Naive thymus-derived CD8-positive, alpha-beta T cell (primary cell): ENCODE data around the gene AMHR2. TPM values are rescaled to one million over a fixed set of nuclear protein-coding genes. Genes with fewer than 3 reads are reported as not detected.
"Not testable (repeated sequence)": the region's sequence is repeated elsewhere in the genome, so short reads cannot be mapped to it uniquely, and the experiment has no call there.

Experiments used
- ATAC-seq, 2 donors: fragments of 150-1000 bp; cut with Tn5 transposase in 1 of 2; sonication (Bioruptor Pico), chemical (Tn5 transposase) in 1 of 2; 1 replicate in 1 of 2; 2 replicates in 1 of 2; pipeline ENCODE4 v1.10.0; 2021; ENCODE audit warnings: mild to moderate bottlenecking in 2 of 2, moderate library complexity in 2 of 2
- POLR2A ChIA-PET: fragments of 350-600 bp; sonication (Branson Sonifier 250); formaldehyde crosslinking; loops from one replicate; lab custom pipeline; 2021; ENCODE audit warnings: antibody characterized with exemption; lab: Charles Lee
- DNase-seq, 10 donors: peaks; one replicate each; pipeline versions ENCODE4 v3.0.0 to v3.0.0-alpha.2; 2020 to 2022
- H3K27ac Mint-ChIP-seq, 10 donors: one replicate each; pipeline ENCODE4 v1.8.0; 2020 to 2022; ENCODE audit warnings: mild to moderate bottlenecking in 10 of 10, mixed read lengths in 10 of 10, moderate library complexity in 4 of 10, inconsistent platforms in 1 of 10
- H3K27me3 Mint-ChIP-seq, 5 donors: one replicate each; pipeline ENCODE4 v1.8.0; 2021 to 2022; ENCODE audit warnings: mixed read lengths in 5 of 5
- H3K36me3 Mint-ChIP-seq, 3 donors: one replicate each; pipeline ENCODE4 v1.8.0; 2020 to 2022; ENCODE audit warnings: mixed read lengths in 3 of 3, mild to moderate bottlenecking in 2 of 3, inconsistent platforms in 1 of 3
- H3K4me1 Mint-ChIP-seq, 4 donors: one replicate each; pipeline ENCODE4 v1.8.0; 2021 to 2022; ENCODE audit warnings: mixed read lengths in 4 of 4
- H3K4me3 Mint-ChIP-seq, 10 donors: one replicate each; pipeline ENCODE4 v1.8.0; 2020 to 2022; ENCODE audit warnings: mild to moderate bottlenecking in 10 of 10, mixed read lengths in 10 of 10, moderate library complexity in 6 of 10, inconsistent platforms in 1 of 10
- H3K9me3 Mint-ChIP-seq, 9 donors: one replicate each; pipeline ENCODE4 v1.8.0; 2020 to 2022; ENCODE audit warnings: mixed read lengths in 9 of 9, mild to moderate bottlenecking in 3 of 9, inconsistent platforms in 1 of 9, moderate library complexity in 1 of 9
- polyA plus RNA-seq, 3 donors: library from polyadenylated mRNA; unstranded; fragments of 300-500 nt; fragmentation: Illumina TruSeq; gene quantifications; one replicate each; pipeline ENCODE4 v1.2.3, GENCODE V29; 2021
- total RNA-seq, 8 experiments: library from RNA in 2 of 8; stranded (reverse) in 2 of 8; gene quantifications; one replicate each; pipeline ENCODE4 v1.2.3 and lab custom pipeline; 2021 to 2026

AMHR2 gene
- total and polyA plus RNA-seq, 5 experiments from 2014 or later, result not detected

DNA sequence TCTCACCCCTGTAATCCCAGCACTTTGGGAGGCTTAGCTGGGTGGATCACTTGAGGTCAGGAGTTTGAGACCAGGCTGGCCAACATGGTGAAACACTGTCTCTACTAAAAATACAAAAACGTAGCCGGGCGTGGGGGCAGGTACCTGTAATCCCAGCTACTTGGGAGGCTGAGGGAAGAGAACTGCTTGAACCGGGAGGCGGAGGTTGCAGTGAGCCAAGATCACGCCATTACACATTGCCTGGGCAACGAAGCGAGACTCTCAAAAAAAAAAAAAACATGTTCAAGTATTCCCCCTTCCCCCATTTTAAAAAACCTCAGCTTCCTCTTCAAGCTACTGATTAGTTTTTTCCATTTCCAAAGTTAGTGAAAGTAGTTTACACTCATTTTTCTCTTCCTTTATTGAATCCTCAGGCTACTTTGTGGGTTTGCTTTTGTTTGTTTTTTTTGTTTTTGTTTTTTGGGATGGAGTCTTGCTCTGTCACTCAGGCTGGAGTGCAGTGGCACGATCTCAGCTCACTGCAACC, 6.3 kb upstream of the AMHR2 start:
- not testable (repeated sequence) for H3K9me3 Mint-ChIP-seq, ATAC-seq, H3K27me3 Mint-ChIP-seq
- H3K36me3 Mint-ChIP-seq, result peaks cover 0 to 16% (median 0%) of the 10 kb centered on the region in 3 donors
- peak in 2 of 10 donors; percentile 8 to 13 for DNase-seq
- peak overlapping the region in 5 of 10 donors; percentile 31 to 85 (median 74) for H3K27ac Mint-ChIP-seq
- peak overlapping the region in 2 of 10 donors; percentile 44 to 61 for H3K4me3 Mint-ChIP-seq
- H3K4me1 Mint-ChIP-seq, result peaks cover 24 to 55% (median 32%) of the 10 kb centered on the region in 4 donors
- POLR2A ChIA-PET, result interaction anchor here (0.9 to 2.1 kb wide), 6 partner anchors 12 to 65 kb away, joined by 3 to 9 read pairs (median 3); no protein-coding TSS in a partner anchor

DNA sequence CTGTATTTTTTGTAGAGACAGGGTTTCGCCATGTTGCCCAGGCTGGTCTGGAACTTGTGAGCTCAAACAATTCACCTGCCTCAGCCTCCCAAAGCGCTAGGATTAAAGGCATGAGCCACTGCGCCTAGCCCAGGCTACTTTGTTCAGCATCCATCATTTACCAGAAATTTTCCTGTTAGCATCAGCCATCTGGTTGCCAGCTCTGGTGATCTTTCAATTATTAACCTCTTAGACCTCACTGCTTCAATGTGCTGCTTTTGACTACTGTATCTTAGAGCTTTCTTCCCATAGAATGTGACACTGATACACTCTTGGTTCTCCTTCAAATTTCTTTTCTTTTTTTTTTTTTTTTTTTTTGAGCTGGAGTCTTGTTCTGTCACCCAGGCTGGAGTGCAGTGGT, 5.4 kb upstream of the AMHR2 start:
- Mint-ChIP-seq H3K9me3 (no peaks in the 10 kb centered on the region), H3K4me1 (peaks cover 19 to 47% (median 25%) of the 10 kb centered on the region in 4 donors), H3K27ac (peak overlapping the region in 6 of 10 donors; percentile 31 to 82 (median 63)), H3K36me3 (peaks cover 0 to 9% (median 0%) of the 10 kb centered on the region in 3 donors), H3K27me3 (no peaks in the 10 kb centered on the region), H3K4me3 (no peak overlapping the region)
- POLR2A ChIA-PET, result interaction anchor here (0.9 to 2.1 kb wide), 4 partner anchors 17 to 66 kb away, joined by 3 to 9 read pairs (median 4); no protein-coding TSS in a partner anchor
- ATAC-seq (no peak), DNase-seq (no peak)

DNA sequence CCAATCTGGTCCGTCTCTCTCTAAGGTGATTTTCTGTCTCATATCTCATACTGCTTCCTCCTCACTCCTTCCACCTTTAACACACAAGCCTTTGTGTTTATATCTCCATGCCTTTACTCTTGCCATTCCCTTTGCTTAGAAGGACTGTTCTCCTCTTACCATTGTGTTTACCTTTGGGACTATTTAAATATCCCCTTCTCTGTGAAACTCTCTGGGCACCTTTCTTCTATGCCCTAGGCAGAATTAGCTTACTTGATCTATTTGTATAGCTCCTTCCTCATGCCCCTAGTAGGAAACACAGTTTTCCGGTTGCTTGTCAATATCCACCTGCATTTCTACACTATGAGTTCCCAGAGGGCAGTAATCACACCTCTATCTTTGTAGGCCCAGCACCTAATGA, 3.9 kb upstream of the AMHR2 start:
- no peaks in the 10 kb centered on the region for H3K9me3 Mint-ChIP-seq
- no peaks in the 10 kb centered on the region for H3K27me3 Mint-ChIP-seq
- ATAC-seq (no peak), DNase-seq (no peak)
- H3K4me1 Mint-ChIP-seq, result peaks cover 19 to 41% (median 24%) of the 10 kb centered on the region in 4 donors
- POLR2A ChIA-PET, result interaction anchor here (0.7 kb wide), 1 partner anchor 60 kb away, joined by 3 read pairs; no protein-coding TSS in a partner anchor
- no peak overlapping the region for H3K4me3 Mint-ChIP-seq
- no peaks in the 10 kb centered on the region for H3K36me3 Mint-ChIP-seq
- peak overlapping the region in 3 of 10 donors; percentile 29 to 44 (median 31) for H3K27ac Mint-ChIP-seq

DNA sequence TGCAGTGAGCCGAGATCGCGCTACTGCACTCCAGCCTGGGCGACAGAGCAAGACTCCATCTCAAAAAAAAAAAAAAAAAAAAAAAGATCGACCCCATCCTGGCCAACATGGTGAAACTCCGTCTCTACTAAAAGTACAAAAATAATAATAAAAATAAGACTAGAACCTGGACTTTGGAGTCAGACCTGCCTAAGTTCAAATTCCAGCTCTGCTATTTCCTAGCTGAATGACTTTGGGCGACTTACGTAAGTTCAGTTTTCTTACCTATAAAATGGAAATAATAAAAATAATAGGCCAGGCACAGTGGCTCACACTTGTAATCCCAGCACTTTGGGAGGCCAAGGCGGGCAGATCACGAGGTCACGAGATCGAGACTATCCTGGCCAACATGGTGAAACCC, 1.4 kb upstream of the AMHR2 start:
- peaks cover 12 to 25% (median 18%) of the 10 kb centered on the region in 4 donors for H3K4me1 Mint-ChIP-seq
- not testable (repeated sequence) for H3K36me3 Mint-ChIP-seq, H3K9me3 Mint-ChIP-seq, H3K4me3 Mint-ChIP-seq, H3K27ac Mint-ChIP-seq, DNase-seq, H3K27me3 Mint-ChIP-seq, ATAC-seq
- POLR2A ChIA-PET, result interaction anchor here (0.7 to 3.0 kb wide), 4 partner anchors 9 to 77 kb away, joined by 3 to 23 read pairs (median 12); no protein-coding TSS in a partner anchor

DNA sequence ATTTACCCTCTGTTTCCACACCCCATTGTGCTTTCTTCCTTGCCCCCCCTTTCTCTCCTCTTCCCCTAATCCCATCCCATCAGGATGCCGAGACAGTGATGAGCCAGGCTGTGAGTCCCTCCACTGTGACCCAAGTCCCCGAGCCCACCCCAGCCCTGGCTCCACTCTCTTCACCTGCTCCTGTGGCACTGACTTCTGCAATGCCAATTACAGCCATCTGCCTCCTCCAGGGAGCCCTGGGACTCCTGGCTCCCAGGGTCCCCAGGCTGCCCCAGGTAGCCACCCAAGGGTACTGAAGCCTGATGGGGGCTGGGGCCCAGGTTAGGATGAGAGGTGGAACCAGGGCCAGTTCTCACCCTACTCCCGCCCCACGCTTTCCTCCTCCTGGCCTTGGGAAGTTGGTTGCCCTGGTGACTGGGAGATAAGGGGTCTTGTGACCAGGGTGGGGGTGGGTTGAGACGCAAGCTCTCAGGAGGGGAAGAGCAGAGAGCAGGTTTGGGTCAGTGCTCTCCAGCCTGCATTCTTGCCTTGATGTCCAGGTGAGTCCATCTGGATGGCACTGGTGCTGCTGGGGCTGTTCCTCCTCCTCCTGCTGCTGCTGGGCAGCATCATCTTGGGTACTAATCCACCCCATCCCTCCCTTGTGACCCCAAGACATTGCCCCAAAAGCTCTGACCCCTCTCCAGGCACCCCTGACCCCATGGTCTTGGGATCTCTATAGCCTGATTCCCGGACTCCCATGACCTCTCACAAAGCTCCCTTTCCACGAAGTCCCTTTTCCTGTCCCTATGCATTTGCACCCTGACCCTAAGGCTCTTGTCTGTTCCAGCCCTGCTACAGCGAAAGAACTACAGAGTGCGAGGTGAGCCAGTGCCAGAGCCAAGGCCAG, 1.2 kb downstream of the AMHR2 start:
- H3K4me3 Mint-ChIP-seq, result no peak overlapping the region
- ATAC-seq (no peak), DNase-seq (no peak)
- H3K27me3 Mint-ChIP-seq, result no peaks in the 10 kb centered on the region
- H3K27ac Mint-ChIP-seq, result peak overlapping the region in 1 of 10 donors; percentile 57
- no peaks in the 10 kb centered on the region for H3K9me3 Mint-ChIP-seq
- peaks cover 4 to 7% (median 5%) of the 10 kb centered on the region in 4 donors for H3K4me1 Mint-ChIP-seq
- no peaks in the 10 kb centered on the region for H3K36me3 Mint-ChIP-seq
- POLR2A ChIA-PET, result interaction anchor here (0.6 to 1.6 kb wide), 2 partner anchors 56 to 104 kb away, joined by 4 read pairs; partner anchors contain the start of gene AAAS

DNA sequence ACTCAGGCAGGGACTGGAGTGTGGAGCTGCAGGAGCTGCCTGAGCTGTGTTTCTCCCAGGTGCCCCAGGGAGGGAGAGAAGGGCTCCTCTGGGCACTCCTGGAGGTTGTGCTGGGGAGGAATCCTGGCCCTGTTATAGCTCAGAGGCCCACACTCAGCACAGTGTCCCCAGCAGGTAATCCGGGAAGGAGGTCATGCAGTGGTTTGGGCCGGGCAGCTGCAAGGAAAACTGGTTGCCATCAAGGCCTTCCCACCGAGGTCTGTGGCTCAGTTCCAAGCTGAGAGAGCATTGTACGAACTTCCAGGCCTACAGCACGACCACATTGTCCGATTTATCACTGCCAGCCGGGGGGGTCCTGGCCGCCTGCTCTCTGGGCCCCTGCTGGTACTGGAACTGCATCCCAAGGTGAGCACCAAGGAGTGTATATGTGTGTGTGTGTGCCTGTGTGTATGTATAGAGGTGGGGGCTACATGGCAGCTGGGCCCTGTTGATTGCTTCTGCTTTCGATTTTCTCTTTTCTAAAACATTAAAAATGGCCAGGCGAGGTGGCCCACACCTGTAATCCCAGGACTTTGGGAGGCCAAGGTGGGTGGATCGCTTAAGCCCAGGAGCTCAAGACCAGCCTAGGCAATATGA, 2.0 kb downstream of the AMHR2 start:
- Mint-ChIP-seq H3K4me3 (no peak overlapping the region), H3K4me1 (peaks cover 4 to 7% (median 5%) of the 10 kb centered on the region in 4 donors), H3K36me3 (no peaks in the 10 kb centered on the region), H3K27me3 (no peaks in the 10 kb centered on the region), H3K27ac (peak overlapping the region in 2 of 10 donors; percentile 40 to 57), H3K9me3 (no peaks in the 10 kb centered on the region)
- POLR2A ChIA-PET, result interaction anchor here (0.5 to 1.6 kb wide), 3 partner anchors 57 to 105 kb away, joined by 3 to 4 read pairs (median 4); partner anchors contain the start of gene AAAS
- DNase-seq (no peak), ATAC-seq (no peak)

DNA sequence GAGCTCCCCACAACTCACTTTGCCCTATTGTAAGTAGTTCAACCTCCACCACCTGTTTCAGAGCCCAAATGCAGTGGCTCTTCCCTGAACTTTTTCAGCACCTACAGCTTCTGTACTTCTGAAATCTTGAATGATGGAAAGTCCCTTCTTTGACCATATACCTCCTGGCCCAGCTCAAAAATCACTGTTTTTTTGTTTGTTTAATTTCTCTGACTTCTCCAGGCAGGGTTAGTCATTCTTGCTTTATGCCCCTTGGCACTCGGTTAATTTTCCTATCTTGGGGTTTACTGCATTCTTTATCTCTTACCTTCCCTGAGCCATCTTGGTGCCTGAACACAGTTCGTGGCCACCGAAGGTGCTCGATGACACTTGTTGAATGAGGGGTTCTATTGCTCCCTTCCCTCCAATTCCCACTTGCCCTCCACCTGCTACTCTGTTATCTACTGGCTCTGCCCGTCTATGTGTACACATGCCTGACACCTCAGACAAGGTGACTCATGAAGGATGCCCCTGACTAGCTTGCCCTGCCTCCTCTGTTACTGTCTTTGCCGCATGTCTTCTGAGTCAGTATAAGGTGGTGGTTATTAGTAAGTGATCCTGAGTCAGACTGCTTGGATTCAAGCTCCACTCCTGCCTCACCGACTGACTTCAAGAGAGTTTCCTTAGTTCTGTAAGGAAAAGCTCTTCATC, 4.4 kb downstream of the AMHR2 start:
- ATAC-seq (no peak), DNase-seq (peak in 1 of 10 donors; percentile 14)

DNA sequence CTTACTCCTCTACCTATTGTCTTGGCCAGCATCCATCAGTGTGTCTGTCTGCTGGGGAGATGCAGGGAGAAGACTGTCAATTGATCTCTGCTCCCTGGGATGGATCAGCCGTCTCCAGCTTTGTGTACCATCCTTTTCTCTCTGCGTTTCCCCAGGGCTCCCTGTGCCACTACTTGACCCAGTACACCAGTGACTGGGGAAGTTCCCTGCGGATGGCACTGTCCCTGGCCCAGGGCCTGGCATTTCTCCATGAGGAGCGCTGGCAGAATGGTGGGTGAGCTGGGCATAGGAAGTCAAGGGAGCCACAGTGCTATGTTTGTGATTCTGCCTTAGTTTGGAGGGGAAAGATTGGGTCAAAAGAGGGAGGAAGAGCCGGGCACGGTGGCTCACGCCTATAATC, 5.1 kb downstream of the AMHR2 start:
- Mint-ChIP-seq H3K36me3 (no peaks in the 10 kb centered on the region), H3K9me3 (no peaks in the 10 kb centered on the region), H3K27me3 (no peaks in the 10 kb centered on the region), H3K27ac (no peak overlapping the region), H3K4me3 (no peak overlapping the region), H3K4me1 (peaks cover 0 to 3% (median 0%) of the 10 kb centered on the region in 4 donors)
- DNase-seq (no peak), ATAC-seq (no peak)
- POLR2A ChIA-PET, result no interaction called here

More for the DNA sequence above, 4.4 kb downstream of the AMHR2 start:
- peak overlapping the region in 4 of 10 donors; percentile 36 to 70 (median 52) for H3K27ac Mint-ChIP-seq
- POLR2A ChIA-PET, result no interaction called here
- H3K9me3 Mint-ChIP-seq, result no peaks in the 10 kb centered on the region
- peaks cover 0 to 3% (median 0%) of the 10 kb centered on the region in 4 donors for H3K4me1 Mint-ChIP-seq
- H3K27me3 Mint-ChIP-seq, result no peaks in the 10 kb centered on the region
- H3K36me3 Mint-ChIP-seq, result no peaks in the 10 kb centered on the region
- H3K4me3 Mint-ChIP-seq, result no peak overlapping the region

DNA sequence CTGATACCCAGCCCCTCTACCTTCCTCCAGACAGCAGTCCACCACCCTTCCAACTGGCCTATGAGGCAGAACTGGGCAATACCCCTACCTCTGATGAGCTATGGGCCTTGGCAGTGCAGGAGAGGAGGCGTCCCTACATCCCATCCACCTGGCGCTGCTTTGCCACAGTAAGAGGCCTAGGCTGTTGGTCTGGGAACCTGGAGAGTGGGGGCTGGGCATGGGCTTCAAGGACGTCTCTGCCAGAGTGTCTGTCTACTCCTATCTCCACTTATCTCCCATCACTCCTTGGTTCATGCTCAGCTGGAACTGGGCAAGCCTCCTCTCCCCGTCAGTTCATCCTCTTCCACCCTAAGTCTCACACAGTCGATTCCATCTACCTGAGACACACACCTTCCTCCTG, 6.5 kb downstream of the AMHR2 start:
- Mint-ChIP-seq H3K27me3 (no peaks in the 10 kb centered on the region), H3K4me3 (no peak overlapping the region), H3K36me3 (no peaks in the 10 kb centered on the region), H3K27ac (peak overlapping the region in 1 of 10 donors; percentile 30), H3K4me1 (peaks cover 0 to 3% (median 0%) of the 10 kb centered on the region in 4 donors), H3K9me3 (no peaks in the 10 kb centered on the region)
- DNase-seq, result no peak
- POLR2A ChIA-PET, result no interaction called here
- no peak for ATAC-seq

DNA sequence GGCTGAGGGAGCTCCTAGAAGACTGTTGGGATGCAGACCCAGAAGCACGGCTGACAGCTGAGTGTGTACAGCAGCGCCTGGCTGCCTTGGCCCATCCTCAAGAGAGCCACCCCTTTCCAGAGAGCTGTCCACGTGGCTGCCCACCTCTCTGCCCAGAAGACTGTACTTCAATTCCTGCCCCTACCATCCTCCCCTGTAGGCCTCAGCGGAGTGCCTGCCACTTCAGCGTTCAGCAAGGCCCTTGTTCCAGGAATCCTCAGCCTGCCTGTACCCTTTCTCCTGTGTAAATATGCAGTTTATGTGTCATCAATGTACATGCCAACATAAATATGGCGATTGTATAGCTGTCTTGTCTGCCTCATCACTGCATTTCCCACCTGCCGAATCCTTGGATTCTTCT, 7.5 kb downstream of the AMHR2 start:
- POLR2A ChIA-PET, result interaction anchor here (0.5 to 1.2 kb wide), 4 partner anchors 9 to 302 kb away, joined by 3 to 7 read pairs (median 4); partner anchors contain the start of gene PRR13
- ATAC-seq (no peak), DNase-seq (no peak)
- H3K4me3 Mint-ChIP-seq, result no peak overlapping the region
- no peaks in the 10 kb centered on the region for H3K36me3 Mint-ChIP-seq
- H3K27me3 Mint-ChIP-seq, result no peaks in the 10 kb centered on the region
- no peak overlapping the region for H3K27ac Mint-ChIP-seq
- no peaks in the 10 kb centered on the region for H3K9me3 Mint-ChIP-seq
- H3K4me1 Mint-ChIP-seq, result peaks cover 0 to 3% (median 0%) of the 10 kb centered on the region in 4 donors

DNA sequence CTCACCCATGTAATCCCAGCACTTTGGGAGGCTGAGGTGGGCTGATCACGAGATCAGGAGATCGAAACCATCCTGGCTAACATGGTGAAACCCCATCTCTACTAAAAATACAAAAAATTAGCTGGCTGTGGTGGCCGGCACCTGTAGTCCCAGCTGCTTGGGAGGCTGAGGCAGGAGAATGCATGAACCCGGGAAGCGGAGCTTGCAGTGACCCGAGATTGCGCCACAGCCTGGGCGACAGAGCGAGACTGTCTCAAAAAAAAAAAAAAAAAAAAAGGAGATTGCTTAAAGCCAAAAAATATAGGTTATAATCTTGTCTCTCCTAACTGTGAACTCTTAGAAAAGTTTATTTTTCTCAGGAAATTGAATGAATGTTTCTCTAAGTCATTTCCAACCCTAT, 11.7 kb downstream of the AMHR2 start:
- not testable (repeated sequence) for DNase-seq, ATAC-seq, H3K27me3 Mint-ChIP-seq, H3K4me1 Mint-ChIP-seq, H3K27ac Mint-ChIP-seq, H3K9me3 Mint-ChIP-seq, H3K4me3 Mint-ChIP-seq, H3K36me3 Mint-ChIP-seq
- POLR2A ChIA-PET, result interaction anchor here (0.6 kb wide), 1 partner anchor 110 kb away, joined by 3 read pairs; no protein-coding TSS in a partner anchor
